HFF-Myc (cell line): ENCODE results near the gene GM2A.

ENCODE experiments used
- DNase-seq: peaks from one replicate; pipeline ENCODE4 v3.0.0-alpha.2; 2011; ENCODE audit warnings: low read depth; ENCODE audit errors: extremely low read depth
- H3K4me3 ChIP-seq: replicated peaks from 2 replicates; pipeline ENCODE4 v1.5.1; 2011; ENCODE audit warnings: low read depth, mild to moderate bottlenecking, control low read depth, low read length
- CTCF ChIP-seq: IDR thresholded peaks from 2 replicates; pipeline ENCODE4 v1.5.1; 2012; ENCODE audit warnings: mild to moderate bottlenecking, low read depth, low read length, control low read depth; ENCODE audit errors: missing control alignments

GM2A gene

GRCh38 chr5:151252762-151253604 lies at the start of gene GM2A:
Gene GM2A (plus strand): TSS chr5:151253185. CDS start chr5:151253217, 32 bp downstream.
- DNase-seq, result peak; percentile 97
- no peak for TF ChIP-seq CTCF
- H3K4me3 ChIP-seq, result peak within 1 kb of the TSS; percentile 57

GRCh38 chr5:151204051-151204450 lies 48.9 kb upstream of the GM2A start:
- no peak for DNase-seq
- no peak for TF ChIP-seq CTCF
- no peak overlapping the region for H3K4me3 ChIP-seq

- DNase-seq, result no peak
- H3K4me3 ChIP-seq, result no peak overlapping the region
- no peak for TF ChIP-seq CTCF
Observed at GRCh38 chr5:151205411-151205810, 47.6 kb upstream of the GM2A start.

- TF ChIP-seq CTCF, result no peak
- no peak for DNase-seq
- no peak overlapping the region for H3K4me3 ChIP-seq
Observed at GRCh38 chr5:151208481-151208914, 44.5 kb upstream of the GM2A start.

- H3K4me3 ChIP-seq, result no peak overlapping the region
- no peak for DNase-seq
- no peak for TF ChIP-seq CTCF
Observed at GRCh38 chr5:151212406-151212798, 40.6 kb upstream of the GM2A start.

GRCh38 chr5:151213803-151214613 lies 39.0 kb upstream of the GM2A start:
- no peak for TF ChIP-seq CTCF
- H3K4me3 ChIP-seq, result no peak overlapping the region
- no peak for DNase-seq
